Cardiac muscle cell (in vitro differentiated cells and primary cell): Measurements from ENCODE around the gene GAREM1. TPM values are rescaled to one million over a fixed set of nuclear protein-coding genes. Genes with fewer than 3 reads are reported as not detected.

Experiments
- DNase-seq, 2 donors: peaks; one replicate each; pipeline versions ENCODE4 v3.0.0 to v3.0.0-alpha.2; 2010 to 2017; ENCODE audit warnings: low read depth in 1 of 2, low spot score in 1 of 2
- H3K27ac ChIP-seq: fragments of 200-600 bp; sonication (generic); 2 replicates; pipeline ENCODE4 v1.5.1; 2016
- H3K27me3 ChIP-seq: fragments of 200-600 bp; sonication (generic); 2 replicates; pipeline ENCODE4 v1.6.0; 2016; ENCODE audit warnings: control low read depth
- H3K36me3 ChIP-seq: fragments of 200-600 bp; sonication (generic); 2 replicates; pipeline ENCODE4 v1.5.1; 2016; ENCODE audit warnings: control low read depth
- H3K4me1 ChIP-seq: fragments of 200-600 bp; sonication (generic); 2 replicates; pipeline ENCODE4 v1.8.1; 2017; ENCODE audit warnings: low read depth, mild to moderate bottlenecking, mixed run types
- H3K4me3 ChIP-seq: fragments of 200-600 bp; sonication (generic); 2 replicates; pipeline ENCODE4 v1.5.1; 2016; ENCODE audit warnings: mild to moderate bottlenecking
- H3K9me3 ChIP-seq: fragments of 200-600 bp; sonication (generic); 2 replicates; pipeline ENCODE4 v1.5.1; 2017; ENCODE audit warnings: low read depth, mild to moderate bottlenecking, control low read depth
- CTCF ChIP-seq: IDR thresholded peaks from 2 replicates; pipeline ENCODE4 v1.5.1; 2012; ENCODE audit warnings: low read depth, mild to moderate bottlenecking, low read length
- polyA plus RNA-seq: library from polyadenylated mRNA; unstranded; fragments of >200 nt; fragmentation: Nextera tagmentation; extraction: Ambion mirVana; gene quantifications from 2 replicates; pipeline ENCODE4 v1.2.1, GENCODE V29; 2016
- total RNA-seq: library from RNA; depleted of rRNA; stranded (reverse); fragments of >200 nt; gene quantifications from 2 replicates; pipeline ENCODE4 v1.2.3, GENCODE V29; 2016

GAREM1 gene
- total and polyA plus RNA-seq, 2 experiments from 2014 or later: 14.2 to 17.3 TPM

DNA sequence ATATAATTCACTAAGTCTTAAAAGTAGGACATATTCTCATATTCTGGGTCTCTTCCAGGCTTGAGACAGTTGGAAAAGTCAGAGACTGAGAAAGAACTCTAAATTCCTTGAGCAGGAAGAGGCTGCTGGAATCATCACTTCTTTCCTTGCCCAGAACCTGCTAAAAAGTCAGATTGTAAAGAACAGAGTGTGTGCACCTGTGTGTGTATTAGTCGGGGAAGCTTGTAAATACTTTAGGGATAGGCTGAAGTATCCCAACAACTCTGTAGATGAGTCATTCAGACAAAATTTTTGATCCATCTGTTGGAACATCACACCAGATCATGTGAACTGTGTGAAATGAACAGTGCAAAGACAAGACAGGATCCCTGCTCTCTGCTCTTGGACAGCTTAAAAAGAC, 16.1 kb downstream of the GAREM1 start:
- Histone ChIP-seq H3K36me3 (no peaks in the 10 kb centered on the region), H3K9me3 (no peaks in the 10 kb centered on the region), H3K27ac (no peak overlapping the region), H3K27me3 (no peaks in the 10 kb centered on the region), H3K4me3 (no peak overlapping the region), H3K4me1 (peaks cover 13% of the 10 kb centered on the region)
- no peak for DNase-seq
- no peak for TF ChIP-seq CTCF

DNA sequence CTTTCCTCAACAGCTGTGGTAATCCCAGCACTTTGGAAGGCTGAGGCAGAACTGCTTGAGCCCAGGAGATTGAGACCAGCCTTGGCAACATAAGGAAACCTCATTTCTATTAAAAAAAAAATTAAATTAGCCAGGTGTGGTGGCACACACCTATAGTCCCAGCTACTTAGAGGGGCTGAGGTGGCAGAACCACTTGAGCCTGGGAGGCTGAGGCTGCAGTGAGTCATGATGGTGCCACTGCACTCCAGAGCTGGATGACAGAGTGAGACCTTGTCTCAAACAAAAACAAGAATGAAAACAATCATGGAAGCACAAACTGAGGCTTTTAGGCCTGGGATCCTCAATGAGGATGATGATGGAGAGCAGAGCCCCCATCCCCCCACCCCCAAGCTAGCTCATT, 19.8 kb downstream of the GAREM1 start:
- no peak for DNase-seq
- Histone ChIP-seq H3K27me3 (no peaks in the 10 kb centered on the region), H3K4me3 (no peak overlapping the region), H3K9me3 (no peaks in the 10 kb centered on the region), H3K27ac (no peak overlapping the region), H3K36me3 (no peaks in the 10 kb centered on the region), H3K4me1 (no peaks in the 10 kb centered on the region)
- TF ChIP-seq CTCF: no peak

GRCh38 chr18:32450026-32450691, 20.5 kb downstream of the GAREM1 start:
- Histone ChIP-seq H3K4me1 (no peaks in the 10 kb centered on the region), H3K27ac (no peak overlapping the region), H3K9me3 (no peaks in the 10 kb centered on the region), H3K36me3 (no peaks in the 10 kb centered on the region), H3K27me3 (no peaks in the 10 kb centered on the region), H3K4me3 (no peak overlapping the region)
- TF ChIP-seq CTCF: no peak
- DNase-seq: no peak

GRCh38 chr18:32446780-32447179, 23.9 kb downstream of the GAREM1 start:
- peaks cover 10% of the 10 kb centered on the region for H3K4me1 ChIP-seq
- H3K4me3 ChIP-seq: no peak overlapping the region
- no peaks in the 10 kb centered on the region for H3K9me3 ChIP-seq
- no peaks in the 10 kb centered on the region for H3K36me3 ChIP-seq
- TF ChIP-seq CTCF: no peak
- H3K27me3 ChIP-seq: no peaks in the 10 kb centered on the region
- DNase-seq: no peak
- no peak overlapping the region for H3K27ac ChIP-seq

GRCh38 chr18:32445846-32446245, 24.8 kb downstream of the GAREM1 start:
- no peaks in the 10 kb centered on the region for H3K36me3 ChIP-seq
- no peak for DNase-seq
- no peak overlapping the region for H3K27ac ChIP-seq
- peaks cover 10% of the 10 kb centered on the region for H3K4me1 ChIP-seq
- no peak for TF ChIP-seq CTCF
- no peaks in the 10 kb centered on the region for H3K27me3 ChIP-seq
- H3K9me3 ChIP-seq: no peaks in the 10 kb centered on the region
- H3K4me3 ChIP-seq: no peak overlapping the region
